IMR-90 (cell line): ENCODE measurements around the gene ADRA2A. TPM values are rescaled to one million over a fixed set of nuclear protein-coding genes. Genes with fewer than 3 reads are reported as not detected.

Source experiments
- ATAC-seq: fragments of 200-7000 bp; cut with Tn5 transposase; 2 replicates; pipeline ENCODE4 v1.9.1; 2020; ENCODE audit warnings: low read depth, mild to moderate bottlenecking, moderate library complexity
- BruUV-seq: library from RNA; stranded (reverse); fragments of 400-500 nt; replicated peaks from 2 replicates; lab custom pipeline; 2021; lab: Mats Ljungman, UMichigan
- CTCF ChIA-PET: fragments of 300-600 bp; formaldehyde crosslinking; extraction: SDS; loops from one replicate; lab custom pipeline; 2021; ENCODE audit warnings: antibody characterized with exemption; lab: Yijun Ruan, JAX
- POLR2A ChIA-PET: fragments of 300-600 bp; sonication (Branson Sonifier 250); formaldehyde crosslinking; loops from one replicate; lab custom pipeline; 2022; ENCODE audit warnings: antibody characterized with exemption; ENCODE audit not compliant: unreplicated experiment; lab: Charles Lee
- DNase-seq: peaks from one replicate; pipeline ENCODE4 v3.0.0; 2013
- H2AFZ ChIP-seq: replicated peaks from 2 replicates; pipeline ENCODE3; 2013; ENCODE audit warnings: low read length, mild to moderate bottlenecking; ENCODE audit not compliant: poor library complexity
- H2AK5ac ChIP-seq: 2 replicates; pipeline ENCODE4 v1.6.1; 2013; ENCODE audit warnings: low read depth, low read length, inconsistent platforms
- H2AK9ac ChIP-seq: replicated peaks from 2 replicates; pipeline ENCODE3; 2013; ENCODE audit warnings: mild to moderate bottlenecking, low read depth, low read length, moderate library complexity; ENCODE audit not compliant: poor library complexity
- H2BK120ac ChIP-seq: 2 replicates; pipeline ENCODE4 v1.6.1; 2013; ENCODE audit warnings: low read depth, low read length, inconsistent platforms
- H2BK15ac ChIP-seq: 3 replicates; pipeline ENCODE4 v1.6.1; 2013; ENCODE audit warnings: low read depth, low read length, inconsistent platforms
- H2BK20ac ChIP-seq: 2 replicates; pipeline ENCODE4 v1.6.1; 2013; ENCODE audit warnings: low read depth, mild to moderate bottlenecking, inconsistent platforms, low read length, moderate library complexity
- H2BK5ac ChIP-seq: 2 replicates; pipeline ENCODE4 v1.6.1; 2013; ENCODE audit warnings: mild to moderate bottlenecking, low read depth, low read length, inconsistent platforms; ENCODE audit not compliant: poor library complexity, severe bottlenecking
- H3K14ac ChIP-seq: replicated peaks from 2 replicates; pipeline ENCODE4 v1.6.1; 2013; ENCODE audit warnings: low read depth, low read length, inconsistent platforms
- H3K18ac ChIP-seq: 2 replicates; pipeline ENCODE4 v1.6.1; 2013; ENCODE audit warnings: low read depth, low read length, control low read depth
- H3K23ac ChIP-seq: 2 replicates; pipeline ENCODE4 v1.6.1; 2013; ENCODE audit warnings: low read depth, low read length, inconsistent platforms
- H3K27ac ChIP-seq: 2 replicates; pipeline ENCODE4 v1.5.1; 2013; ENCODE audit warnings: mild to moderate bottlenecking, control low read depth, low read length; ENCODE audit not compliant: insufficient read depth
- H3K27me3 ChIP-seq: 2 replicates; pipeline ENCODE4 v1.6.1; 2013; ENCODE audit warnings: low read length; ENCODE audit not compliant: control insufficient read depth, insufficient read depth
- H3K36me3 ChIP-seq: 2 replicates; pipeline ENCODE4 v1.6.1; 2013; ENCODE audit warnings: low read length, mixed read lengths; ENCODE audit not compliant: control insufficient read depth, insufficient read depth
- H3K4ac ChIP-seq: 2 replicates; pipeline ENCODE4 v1.6.1; 2013; ENCODE audit warnings: low read depth, low read length, inconsistent platforms
- H3K4me1 ChIP-seq: 2 replicates; pipeline ENCODE4 v1.6.1; 2013; ENCODE audit warnings: low read length, mixed read lengths; ENCODE audit not compliant: control insufficient read depth, insufficient read depth
- H3K4me2 ChIP-seq: 2 replicates; pipeline ENCODE4 v1.6.1; 2013; ENCODE audit warnings: low read depth, mild to moderate bottlenecking, control low read depth, low read length, moderate library complexity
- H3K4me3 ChIP-seq: 2 replicates; pipeline ENCODE4 v1.5.1; 2013; ENCODE audit warnings: low read depth, mild to moderate bottlenecking, control low read depth, low read length, moderate library complexity; ENCODE audit not compliant: insufficient read depth
- H3K56ac ChIP-seq: 2 replicates; pipeline ENCODE4 v1.6.1; 2013; ENCODE audit warnings: low read length, inconsistent platforms; ENCODE audit not compliant: insufficient read depth; ENCODE audit errors: extremely low read depth
- H3K79me1 ChIP-seq, 2 experiments: 2 replicates each; pipeline ENCODE4 v1.6.1; 2013; ENCODE audit warnings: low read length in 2 of 2, inconsistent platforms in 1 of 2, low read depth in 1 of 2
- H3K9ac ChIP-seq: 2 replicates; pipeline ENCODE4 v1.6.1; 2013; ENCODE audit warnings: low read depth, low read length, control low read depth
- H3K9me1 ChIP-seq: 2 replicates; pipeline ENCODE4 v1.6.1; 2013; ENCODE audit warnings: low read length, inconsistent platforms; ENCODE audit not compliant: insufficient read depth
- H3K9me3 ChIP-seq: 2 replicates; pipeline ENCODE4 v1.6.1; 2013; ENCODE audit warnings: low read length; ENCODE audit not compliant: control insufficient read depth, insufficient read depth
- H4K20me1 ChIP-seq: 2 replicates; pipeline ENCODE4 v1.6.1; 2013; ENCODE audit warnings: low read length, inconsistent platforms; ENCODE audit not compliant: insufficient read depth
- H4K5ac ChIP-seq: 2 replicates; pipeline ENCODE4 v1.6.1; 2013; ENCODE audit warnings: mild to moderate bottlenecking, low read depth, low read length, control low read depth
- H4K8ac ChIP-seq, 2 experiments: 2 replicates each; pipeline ENCODE4 v1.6.1; 2013; ENCODE audit warnings: low read depth in 2 of 2, low read length in 2 of 2, control low read depth in 1 of 2, inconsistent platforms in 1 of 2
- H4K91ac ChIP-seq: 2 replicates; pipeline ENCODE4 v1.6.1; 2013; ENCODE audit warnings: low read depth, low read length, inconsistent platforms; ENCODE audit not compliant: insufficient read depth
- CEBPB ChIP-seq: IDR thresholded peaks from 2 replicates; pipeline ENCODE4 v1.6.1; 2012; ENCODE audit warnings: low read depth, low read length, improper control_type of control experiment
- CHD1 ChIP-seq: IDR thresholded peaks from 2 replicates; pipeline ENCODE4 v1.6.1; 2012; ENCODE audit warnings: low read depth, low read length, improper control_type of control experiment
- MAFK ChIP-seq: IDR thresholded peaks from 2 replicates; pipeline ENCODE4 v1.6.1; 2012; ENCODE audit warnings: low read depth, low read length, improper control_type of control experiment
- MAZ ChIP-seq: IDR thresholded peaks from 2 replicates; pipeline ENCODE4 v1.6.1; 2012; ENCODE audit warnings: low read depth, mild to moderate bottlenecking, low read length, improper control_type of control experiment, moderate library complexity, borderline replicate concordance
- MXI1 ChIP-seq: IDR thresholded peaks from 2 replicates; pipeline ENCODE4 v1.6.1; 2012; ENCODE audit warnings: low read depth, mild to moderate bottlenecking, low read length, moderate library complexity, borderline replicate concordance
- NFE2L2 ChIP-seq: fragments of 150-350 bp; IDR thresholded peaks from 2 replicates; pipeline ENCODE4 v1.6.1; 2016; ENCODE audit warnings: low read depth, mild to moderate bottlenecking, low read length
- POLR2A ChIP-seq: IDR thresholded peaks from 2 replicates; pipeline ENCODE4 v1.6.1; 2012; ENCODE audit warnings: mild to moderate bottlenecking, low read depth, low read length
- RAD21 ChIP-seq: IDR thresholded peaks from 2 replicates; pipeline ENCODE4 v1.6.1; 2012; ENCODE audit warnings: low read length, improper control_type of control experiment
- RCOR1 ChIP-seq: IDR thresholded peaks from 2 replicates; pipeline ENCODE4 v1.6.1; 2012; ENCODE audit warnings: mild to moderate bottlenecking, low read length, improper control_type of control experiment; ENCODE audit not compliant: insufficient replicate concordance
- RFX5 ChIP-seq: IDR thresholded peaks from 2 replicates; pipeline ENCODE4 v1.8.0; 2012; ENCODE audit warnings: low read depth, mild to moderate bottlenecking, low read length, moderate library complexity
- WGBS, 2 experiments: methylation state at CpG; one replicate each; pipeline versions ENCODE4 v1.1.5 to v1.1.7; 2013; ENCODE audit warnings: missing lambda C conversion rate in 2 of 2; ENCODE audit not compliant: insufficient read length in 1 of 2; ENCODE audit errors: extremely low coverage in 2 of 2; 5-methylcytosine and 5-hydroxymethylcytosine counted together
- dilution Hi-C: fragments of 300-500 bp; cut with HindIII; formaldehyde crosslinking; loops from one replicate; pipeline ENCODE4 v1.14.3; 2018; ENCODE audit warnings: low sequenced_read_pairs; ENCODE audit not compliant: unreplicated experiment
- in situ Hi-C: fragments of 300-500 bp; cut with MboI; formaldehyde crosslinking; loops from 3 replicates; pipeline ENCODE4 v1.14.3; 2019; ENCODE audit warnings: low sequenced_read_pairs, inconsistent platforms, mixed read lengths
- intact Hi-C: fragments of 100-400 bp; cut with micrococcal nuclease; formaldehyde crosslinking; loops from 2 replicates; pipeline ENCODE4 v1.10.0; 2022
- polyA plus RNA-seq, 3 experiments: library from polyadenylated mRNA; depleted of rRNA; stranded (reverse); fragments of >200 nt; gene quantifications; 2 replicates each; pipeline ENCODE4 v1.2.3, GENCODE V29; 2012; ENCODE audit warnings: low replicate concordance in 1 of 3
- total RNA-seq: library from RNA; depleted of rRNA; stranded (reverse); fragments of >200 nt; gene quantifications from 2 replicates; pipeline ENCODE4 v1.2.3, GENCODE V29; 2012
- TF ChIP-seq, protein P1 (sequence below): fragments of 150-350 bp; IDR thresholded peaks from 2 replicates; pipeline ENCODE4 v1.6.1; 2017; ENCODE audit warnings: mild to moderate bottlenecking, antibody characterized with exemption, low read length, low read depth
- TF ChIP-seq, protein P2 (sequence below): fragments of 150-350 bp; IDR thresholded peaks from 2 replicates; pipeline ENCODE4 v1.6.1; 2016; ENCODE audit warnings: low read depth, mild to moderate bottlenecking, low read length, moderate library complexity, borderline replicate concordance

The ADRA2A gene
- total and polyA plus RNA-seq, 2 of the 4 experiments (the other 2 are of a cell fraction) = not detected

- Histone ChIP-seq H4K5ac (no peak overlapping the region), H3K23ac (no peak overlapping the region), H2AFZ (no peak overlapping the region), H3K27me3 (peaks cover 2% of the 10 kb centered on the region; the same call in 1 of the 2 replicates), H2AK5ac (no peak overlapping the region), H3K36me3 (no peaks in the 10 kb centered on the region), H4K8ac (no peak overlapping the region), H4K20me1 (no peaks in the 10 kb centered on the region), H2AK9ac (peak overlapping the region; percentile 28), H3K9me1 (no peaks in the 10 kb centered on the region), H3K9ac (no peak overlapping the region), H3K4ac (no peak overlapping the region), H2BK5ac (no peak overlapping the region), H3K27ac (no peak overlapping the region), H3K14ac (no peak overlapping the region), H3K56ac (no peak overlapping the region), H3K79me1 (no peaks in the 10 kb centered on the region), H3K4me2 (no peak overlapping the region), H3K9me3 (no peaks in the 10 kb centered on the region), H3K18ac (no peak overlapping the region), H2BK20ac (no peak overlapping the region), H3K4me1 (no peaks in the 10 kb centered on the region), H3K4me3 (no peak overlapping the region), H2BK120ac (no peak overlapping the region), H2BK15ac (no peak overlapping the region), H4K91ac (no peak overlapping the region)
- POLR2A ChIA-PET = no interaction called here
- dilution Hi-C loops (no loop called here), in situ Hi-C loops (no loop called here), intact Hi-C loops (no loop called here)
- no peak for ATAC-seq
- no TSS peak for BruUV-seq
- CTCF ChIA-PET = no interaction called here
- no peak for DNase-seq
- WGBS, 2 experiments = no CpG with 5 or more reads among the region's 7 CpGs
- TF ChIP-seq POLR2A (no peak), MXI1 (no peak), CHD1 (no peak), MAFK (no peak), NFE2L2 (no peak), CEBPB (no peak), MAZ (no peak), RCOR1 (no peak), RFX5 (no peak), RAD21 (no peak)
- TF ChIP-seq, protein P1, sequence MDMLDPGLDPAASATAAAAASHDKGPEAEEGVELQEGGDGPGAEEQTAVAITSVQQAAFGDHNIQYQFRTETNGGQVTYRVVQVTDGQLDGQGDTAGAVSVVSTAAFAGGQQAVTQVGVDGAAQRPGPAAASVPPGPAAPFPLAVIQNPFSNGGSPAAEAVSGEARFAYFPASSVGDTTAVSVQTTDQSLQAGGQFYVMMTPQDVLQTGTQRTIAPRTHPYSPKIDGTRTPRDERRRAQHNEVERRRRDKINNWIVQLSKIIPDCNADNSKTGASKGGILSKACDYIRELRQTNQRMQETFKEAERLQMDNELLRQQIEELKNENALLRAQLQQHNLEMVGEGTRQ = no peak
- TF ChIP-seq, protein P2, sequence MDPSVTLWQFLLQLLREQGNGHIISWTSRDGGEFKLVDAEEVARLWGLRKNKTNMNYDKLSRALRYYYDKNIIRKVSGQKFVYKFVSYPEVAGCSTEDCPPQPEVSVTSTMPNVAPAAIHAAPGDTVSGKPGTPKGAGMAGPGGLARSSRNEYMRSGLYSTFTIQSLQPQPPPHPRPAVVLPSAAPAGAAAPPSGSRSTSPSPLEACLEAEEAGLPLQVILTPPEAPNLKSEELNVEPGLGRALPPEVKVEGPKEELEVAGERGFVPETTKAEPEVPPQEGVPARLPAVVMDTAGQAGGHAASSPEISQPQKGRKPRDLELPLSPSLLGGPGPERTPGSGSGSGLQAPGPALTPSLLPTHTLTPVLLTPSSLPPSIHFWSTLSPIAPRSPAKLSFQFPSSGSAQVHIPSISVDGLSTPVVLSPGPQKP = no peak
These were observed 26.5 kb downstream of the ADRA2A start for GRCh38 chr10:111103196-111103840.
